Suprapubic skin (tissue), 3 donors: ENCODE data around the gene C4orf46.

Experiments
- CTCF ChIP-seq, 2 donors: fragments of 200-600 bp in 1 of 2; fragments of 450-650 bp in 1 of 2; sonication (generic) in 1 of 2; IDR thresholded peaks; one replicate each; pipeline ENCODE4 v1.5.1; 2016 to 2019; ENCODE audit warnings: antibody characterized with exemption in 2 of 2, mild to moderate bottlenecking in 1 of 2, moderate library complexity in 1 of 2
- POLR2A ChIP-seq, 2 donors: fragments of 450-650 bp; IDR thresholded peaks; one replicate each; pipeline ENCODE4 v1.6.1; 2017; ENCODE audit warnings: antibody characterized with exemption in 2 of 2, mild to moderate bottlenecking in 2 of 2, moderate library complexity in 2 of 2

- no peak for TF ChIP-seq POLR2A (IDR thresholded peaks at IDR 0.05)
- no peak for TF ChIP-seq CTCF (IDR thresholded peaks at IDR 0.05)
These were observed 14.4 kb downstream of the C4orf46 start for GRCh38 chr4:158657291-158657690.
